NCI-H2029 treated with DMSO at 0.1 percent for 48 hours (cell line): ENCODE data around the gene ALS2CL.
"Not testable (repeated sequence)": the region's sequence is repeated elsewhere in the genome, so short reads cannot be mapped to it uniquely, and the experiment has no call there.

ENCODE experiments used
- DNase-seq: peaks from one replicate; lab custom pipeline; 2025; lab: John Stamatoyannopoulos, UW

ALS2CL gene

GRCh38 chr3:46704346-46704745 lies 10.9 kb upstream of the ALS2CL start:
- not testable (repeated sequence) for DNase-seq

DNA sequence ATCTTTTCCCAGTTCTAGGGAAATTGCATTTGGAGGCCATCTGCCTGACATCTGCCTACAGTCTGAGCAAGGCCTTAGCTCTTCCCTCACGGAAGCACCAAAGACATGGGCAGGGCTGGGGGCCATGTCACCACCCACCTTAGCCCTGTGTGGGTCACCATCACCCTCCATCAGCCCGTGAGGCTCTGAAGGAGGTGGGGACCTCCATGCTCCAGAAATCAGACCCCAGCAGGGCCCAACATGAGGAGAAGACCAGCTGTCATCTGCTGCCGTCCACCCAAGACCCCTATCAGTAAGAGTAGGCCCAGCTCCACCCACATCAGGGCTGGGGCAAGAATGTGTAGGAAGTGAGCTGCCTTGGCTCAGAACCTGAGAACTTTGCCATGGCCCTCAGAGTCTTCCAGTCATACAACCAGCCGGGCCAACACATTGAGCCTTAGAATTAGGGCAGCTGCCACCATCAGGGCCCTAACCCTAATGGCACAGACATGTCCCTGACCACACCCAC lies 9.6 kb upstream of the ALS2CL start:
- no peak for DNase-seq

DNA sequence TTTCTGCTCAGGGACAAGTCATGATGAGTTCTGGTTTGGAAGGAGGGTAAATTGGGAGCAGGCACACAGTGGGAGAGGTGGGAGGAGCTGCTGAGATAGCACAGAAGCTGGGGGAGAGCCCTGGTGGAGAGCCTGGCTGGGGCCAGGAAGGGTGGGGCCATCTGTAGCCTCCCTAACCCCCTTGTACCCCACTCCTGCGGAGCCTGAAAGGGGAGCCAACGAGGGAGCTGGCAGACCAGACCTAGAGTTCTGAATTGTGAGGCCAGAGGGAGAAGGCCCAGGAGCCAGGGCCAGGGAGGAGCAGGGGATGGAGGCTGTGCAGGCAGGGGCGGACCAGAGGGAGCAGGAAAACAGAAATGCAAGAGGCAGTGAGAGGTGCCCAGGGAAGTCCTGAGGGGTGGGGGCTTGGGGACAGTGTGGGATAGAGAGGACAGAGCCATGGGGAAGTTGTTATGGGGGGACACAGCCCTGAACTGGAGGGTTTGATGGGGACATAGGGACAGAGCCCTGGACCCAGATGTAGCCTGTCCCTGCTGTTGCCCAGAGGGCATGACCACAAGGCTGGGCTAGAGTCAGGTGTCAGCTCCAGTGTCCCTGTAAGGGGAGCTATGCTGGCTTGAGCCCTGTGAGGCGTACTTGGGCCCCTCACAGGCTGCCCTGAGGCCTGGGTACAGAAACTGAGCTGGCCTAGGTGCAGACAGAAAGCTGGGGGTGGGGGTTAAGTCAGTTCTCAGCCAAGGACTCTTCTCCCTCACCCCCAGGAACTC lies 8.9 kb upstream of the ALS2CL start:
- DNase-seq, result no peak

GRCh38 chr3:46701181-46701939 lies 7.9 kb upstream of the ALS2CL start, which contains the start of gene TMIE:
TMIE (plus strand) TSS chr3:46701392; CDS start chr3:46701488, 96 bp downstream.
- no peak for DNase-seq

DNA sequence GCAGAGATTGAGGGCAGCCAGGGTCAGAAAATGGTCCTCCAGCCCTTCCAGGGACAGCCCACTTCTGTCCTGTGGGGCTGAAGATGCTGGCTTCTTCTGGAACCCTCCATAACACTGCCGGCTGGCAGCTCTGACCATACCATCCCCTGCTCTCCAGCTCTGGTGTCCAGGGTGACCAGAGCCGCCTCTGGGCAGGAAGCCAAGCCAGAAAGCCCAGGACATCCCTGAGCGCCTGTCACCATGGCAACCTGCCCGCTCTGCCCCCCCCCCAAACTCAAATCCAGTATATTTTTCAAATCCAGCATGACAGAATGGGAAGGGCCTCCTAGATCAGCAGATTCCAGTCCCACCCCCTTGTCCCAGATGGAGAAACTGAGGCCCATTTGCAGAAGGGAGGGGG lies 7.3 kb upstream of the ALS2CL start:
- DNase-seq, result no peak

GRCh38 chr3:46699676-46700523 lies 6.4 kb upstream of the ALS2CL start:
- no peak for DNase-seq

DNA sequence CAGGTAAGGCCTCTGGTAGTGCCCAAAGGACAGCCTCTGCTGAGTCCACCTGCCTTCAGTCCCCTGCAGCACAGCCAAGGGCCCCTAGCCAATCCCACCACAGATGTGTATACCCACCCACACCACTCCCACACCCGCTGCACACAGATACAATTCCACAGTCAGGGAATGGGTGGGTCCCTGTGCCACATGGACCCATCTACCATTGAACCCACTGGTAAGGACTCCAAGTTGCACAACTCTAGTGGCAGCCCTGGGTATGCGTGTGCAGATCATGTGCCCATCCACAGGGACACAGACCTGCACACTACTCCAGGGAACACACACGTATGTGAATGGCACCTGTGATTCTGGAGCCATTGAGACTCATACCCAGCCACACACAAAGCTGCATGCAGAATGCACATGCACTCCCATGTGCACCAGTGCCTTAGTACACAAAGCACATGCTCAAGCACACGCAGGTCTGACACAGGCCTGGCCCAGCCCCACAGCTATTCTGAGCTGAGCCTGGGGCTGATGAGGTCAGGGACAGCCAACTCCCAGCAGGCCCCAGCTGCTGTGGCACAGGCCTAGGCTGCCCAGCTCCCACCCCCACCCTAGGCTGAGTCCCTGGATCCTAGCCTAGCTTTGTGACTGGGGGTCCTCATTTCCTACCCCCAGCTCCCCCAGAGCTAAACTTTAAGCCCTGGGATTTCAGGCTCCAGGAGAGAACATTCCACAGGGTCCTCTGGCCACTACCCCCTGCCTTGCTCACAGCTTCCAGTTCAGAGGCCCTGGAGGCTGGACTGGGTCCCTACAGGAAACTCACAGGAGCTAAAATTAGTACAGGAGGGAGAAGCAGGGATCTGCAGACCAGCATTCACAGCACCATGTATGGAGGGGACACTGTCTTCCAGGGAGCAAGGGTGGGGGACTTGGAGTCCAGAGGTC lies 2.7 kb upstream of the ALS2CL start:
- DNase-seq, result no peak

- DNase-seq, result no peak
Measured at GRCh38 chr3:46695177-46695961, 1.9 kb upstream of the ALS2CL start.

- DNase-seq, result no peak
Measured at GRCh38 chr3:46694520-46694919, 1.0 kb upstream of the ALS2CL start.

DNA sequence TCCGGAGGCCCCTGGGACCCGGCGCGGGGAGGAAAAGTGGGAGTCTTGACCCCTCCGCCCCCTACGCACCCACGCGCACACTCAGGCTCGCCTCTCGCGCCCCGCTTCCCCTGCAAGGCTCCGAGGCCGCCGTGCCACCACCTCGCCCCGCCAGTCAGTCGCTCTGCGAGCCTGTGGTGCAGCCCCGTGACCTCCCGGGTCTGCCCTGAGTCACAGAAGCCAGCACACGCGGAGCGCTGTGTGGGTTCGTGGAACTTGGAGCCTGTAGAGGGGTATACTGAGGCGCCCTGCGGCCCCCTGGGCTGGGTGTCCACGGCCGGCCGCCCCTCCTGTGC lies 380 bp upstream of the ALS2CL start:
- no peak for DNase-seq

GRCh38 chr3:46692566-46692990 lies 901 bp downstream of the ALS2CL start:
- DNase-seq, result no peak

- no peak for DNase-seq
Measured at GRCh38 chr3:46690798-46691197, 2.7 kb downstream of the ALS2CL start.

DNA sequence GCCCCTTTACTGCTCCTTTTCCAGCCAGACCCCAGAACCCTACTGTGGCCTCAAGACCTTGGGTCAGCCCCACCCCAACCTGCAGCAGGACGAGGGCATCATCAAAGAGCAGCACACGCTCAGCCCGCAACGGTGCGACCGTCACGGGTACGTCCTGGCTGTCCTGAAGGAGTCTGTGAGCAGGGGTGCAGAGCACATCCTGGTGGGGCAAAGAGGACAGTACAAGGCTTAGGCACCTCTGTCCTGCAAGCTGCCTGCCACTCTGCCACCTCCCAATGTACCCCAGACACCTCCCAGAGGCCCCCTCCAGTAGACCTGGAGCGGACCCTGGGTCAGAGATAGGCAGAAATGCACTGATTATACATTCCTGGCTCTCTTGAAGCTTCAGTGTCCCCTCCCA lies 8.0 kb downstream of the ALS2CL start:
- no peak for DNase-seq

GRCh38 chr3:46684891-46685290 lies 8.6 kb downstream of the ALS2CL start:
- no peak for DNase-seq

GRCh38 chr3:46682974-46683373 lies 10.5 kb downstream of the ALS2CL start:
- no peak for DNase-seq

- no peak for DNase-seq
Measured at GRCh38 chr3:46681856-46682540, 11.5 kb downstream of the ALS2CL start.

DNA sequence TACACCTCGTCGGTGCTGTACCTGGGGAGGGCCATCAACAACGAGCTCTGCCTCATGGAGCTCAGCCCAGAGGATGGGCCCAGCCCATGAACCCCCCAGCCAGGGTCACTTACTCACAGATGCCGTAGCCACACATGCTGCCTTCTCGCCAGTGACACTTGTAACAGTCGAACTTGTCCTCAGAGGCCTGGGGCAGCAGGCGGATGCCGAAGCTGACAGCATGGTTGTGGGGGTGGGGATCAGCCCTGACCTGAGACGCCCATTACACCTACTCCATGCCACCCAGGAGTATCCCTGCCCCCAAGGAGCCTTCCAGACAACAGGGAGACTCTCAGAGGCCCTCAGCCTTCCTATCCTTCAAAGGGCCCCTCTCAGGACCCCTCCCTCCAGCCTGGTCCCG lies 12.1 kb downstream of the ALS2CL start:
- no peak for DNase-seq

GRCh38 chr3:46680298-46680826 lies 13.1 kb downstream of the ALS2CL start:
- DNase-seq, result no peak

GRCh38 chr3:46679681-46680080 lies 13.8 kb downstream of the ALS2CL start:
- no peak for DNase-seq

DNA sequence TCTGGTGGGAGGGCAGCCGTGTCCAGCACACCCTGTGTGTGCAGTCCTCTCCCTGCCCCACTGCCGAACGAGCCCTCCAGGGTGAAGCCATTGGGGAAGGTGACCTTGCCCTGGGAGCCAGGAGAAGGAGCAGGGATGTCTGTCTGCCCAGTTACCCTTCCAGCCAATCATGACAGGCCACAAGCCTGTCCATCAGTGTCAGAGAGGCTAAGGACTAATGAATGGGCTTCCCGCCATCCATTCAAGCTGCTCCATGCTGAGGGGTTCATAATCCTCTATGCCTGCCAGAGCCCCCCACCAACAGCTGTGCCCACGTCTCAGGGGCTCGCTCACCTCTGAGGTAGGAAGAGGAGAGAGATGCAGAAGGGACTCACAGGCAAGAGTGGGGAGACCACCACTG lies 15.2 kb downstream of the ALS2CL start:
- DNase-seq, result no peak
